Prostate gland (tissue), 2 donors: ENCODE results near the gene CAPN8. TPM values are rescaled to one million over a fixed set of nuclear protein-coding genes. Genes with fewer than 3 reads are reported as not detected.

Experiments used
- DNase-seq: peaks from one replicate; pipeline ENCODE4 v3.0.0-alpha.2; 2019; ENCODE audit warnings: low spot score
- H3K27ac ChIP-seq, 2 donors: fragments of 200-600 bp; sonication (generic); 2 replicates each; pipeline ENCODE4 v1.5.1; 2017 to 2019
- H3K27me3 ChIP-seq: fragments of 200-600 bp; sonication (generic); replicated peaks from 2 replicates; pipeline ENCODE4 v1.5.1; 2019; ENCODE audit not compliant: insufficient read depth
- H3K36me3 ChIP-seq, 2 donors: fragments of 200-600 bp; sonication (generic); 1 replicate in 1 of 2; 2 replicates in 1 of 2; pipeline versions ENCODE4 v1.5.1 to v1.8.1; 2017 to 2019
- H3K4me1 ChIP-seq: fragments of 200-600 bp; sonication (generic); replicated peaks from 2 replicates; pipeline ENCODE4 v1.5.1; 2019
- H3K4me3 ChIP-seq, 2 donors: fragments of 200-600 bp; sonication (generic); 2 replicates each; pipeline ENCODE4 v1.5.1; 2017 to 2019
- H3K9me3 ChIP-seq: fragments of 200-600 bp; sonication (generic); 2 replicates; pipeline ENCODE4 v1.5.1; 2017
- CTCF ChIP-seq, 4 experiments: fragments of 200-600 bp in 2 of 4; fragments of 450-650 bp in 2 of 4; sonication (generic) in 2 of 4; IDR thresholded peaks; 1 replicate in 3 of 4; 2 replicates in 1 of 4; pipeline ENCODE4 v1.5.1; 2016 to 2019; ENCODE audit warnings: antibody characterized with exemption in 4 of 4, mild to moderate bottlenecking in 2 of 4, moderate library complexity in 2 of 4
- POLR2A ChIP-seq: fragments of 450-650 bp; IDR thresholded peaks from one replicate; pipeline ENCODE4 v1.6.1; 2016; ENCODE audit warnings: antibody characterized with exemption, mild to moderate bottlenecking
- POLR2AphosphoS5 ChIP-seq: sonication (generic); formaldehyde crosslinking; IDR thresholded peaks from one replicate; pipeline ENCODE4 v1.6.1; 2017; ENCODE audit warnings: antibody characterized with exemption
- WGBS: methylation state at CpG from one replicate; pipeline ENCODE4 v1.1.5; 2018; 5-methylcytosine and 5-hydroxymethylcytosine counted together
- intact Hi-C: fragments of 100-400 bp; cut with DNase I; formaldehyde crosslinking; loops from one replicate; pipeline ENCODE4 v1.14.2; 2022
- total RNA-seq, 2 donors: library from RNA; depleted of rRNA; stranded (reverse); fragments of >200 nt; gene quantifications; one replicate each; pipeline ENCODE4 v1.1.0, GENCODE V29; 2016

CAPN8 gene
- total RNA-seq, 2 donors from 2014 or later = 3.0 to 5.6 TPM

GRCh38 chr1:223702735-223703667, 37.5 kb upstream of the CAPN8 start:
- intact Hi-C loops = no loop called here
- Histone ChIP-seq H3K27me3 (no peaks in the 10 kb centered on the region), H3K4me3 (no peak overlapping the region), H3K4me1 (peaks cover 7% of the 10 kb centered on the region), H3K36me3 (no peaks in the 10 kb centered on the region), H3K9me3 (no peaks in the 10 kb centered on the region), H3K27ac (no peak overlapping the region)
- no peak for TF ChIP-seq POLR2AphosphoS5
- TF ChIP-seq POLR2A = no peak
- no peak for DNase-seq
- WGBS = 94% methylated on average over 4 of the region's 4 CpGs

- TF ChIP-seq CTCF (IDR thresholded peaks at IDR 0.05) (no peak), POLR2A (no peak), POLR2AphosphoS5 (no peak)
- Histone ChIP-seq H3K27ac (no peak overlapping the region), H3K36me3 (no peaks in the 10 kb centered on the region), H3K9me3 (no peaks in the 10 kb centered on the region), H3K4me3 (no peak overlapping the region), H3K4me1 (no peaks in the 10 kb centered on the region), H3K27me3 (no peaks in the 10 kb centered on the region)
- no peak for DNase-seq
- WGBS = 65% methylated on average over 8 of the region's 8 CpGs
- intact Hi-C loops = no loop called here
These were observed 35.6 kb upstream of the CAPN8 start for GRCh38 chr1:223700942-223701637.

- Histone ChIP-seq H3K36me3 (no peaks in the 10 kb centered on the region), H3K9me3 (no peaks in the 10 kb centered on the region), H3K27me3 (no peaks in the 10 kb centered on the region), H3K4me1 (no peaks in the 10 kb centered on the region), H3K4me3 (no peak overlapping the region), H3K27ac (peak overlapping the region in 1 of 2 donors; percentile 23)
- DNase-seq = no peak
- TF ChIP-seq POLR2AphosphoS5 (no peak), POLR2A (no peak), CTCF (IDR thresholded peaks at IDR 0.05) (no peak)
- intact Hi-C loops = no loop called here
- WGBS = 62% methylated on average over 5 of the region's 5 CpGs
These were observed 35.0 kb upstream of the CAPN8 start for GRCh38 chr1:223700388-223700918.

GRCh38 chr1:223695941-223696340, 30.4 kb upstream of the CAPN8 start:
- WGBS = 79% methylated on average over 5 of the region's 5 CpGs
- no peaks in the 10 kb centered on the region for H3K9me3 ChIP-seq
- intact Hi-C loops = no loop called here
- no peak overlapping the region for H3K27ac ChIP-seq
- no peaks in the 10 kb centered on the region for H3K27me3 ChIP-seq
- no peak for DNase-seq
- no peaks in the 10 kb centered on the region for H3K36me3 ChIP-seq
- TF ChIP-seq POLR2A (no peak), POLR2AphosphoS5 (no peak), CTCF (IDR thresholded peaks at IDR 0.05) (no peak)
- no peaks in the 10 kb centered on the region for H3K4me1 ChIP-seq
- no peak overlapping the region for H3K4me3 ChIP-seq

- no peaks in the 10 kb centered on the region for H3K4me1 ChIP-seq
- no peak for TF ChIP-seq POLR2AphosphoS5
- no peak for TF ChIP-seq CTCF (IDR thresholded peaks at IDR 0.05)
- no peak for TF ChIP-seq POLR2A
- intact Hi-C loops = no loop called here
- no peaks in the 10 kb centered on the region for H3K9me3 ChIP-seq
- no peak overlapping the region for H3K27ac ChIP-seq
- H3K36me3 ChIP-seq = no peaks in the 10 kb centered on the region
- no peak overlapping the region for H3K4me3 ChIP-seq
- 61% methylated on average over 8 of the region's 8 CpGs for WGBS
- no peak for DNase-seq
- H3K27me3 ChIP-seq = no peaks in the 10 kb centered on the region
These were observed 29.6 kb upstream of the CAPN8 start for GRCh38 chr1:223695014-223695548.
